ENCODE measurements around the gene GOLGA8M. TPM values are rescaled to one million over a fixed set of nuclear protein-coding genes. Genes with fewer than 3 reads are reported as not detected.
"Not testable (repeated sequence)": the region's sequence is repeated elsewhere in the genome, so short reads cannot be mapped to it uniquely, and the experiment has no call there.

Gene GOLGA8M
- total and polyA plus RNA-seq, 2 of the 8 experiments (the other 6 are each of a cell fraction or from before 2014, with no cell fraction given), result not detected

- H4K8ac ChIP-seq (ENCODE audit: extremely low read depth, insufficient read depth, low read length); H3K9me3 ChIP-seq (ENCODE audit: insufficient read depth in 2 of 2, low read depth in 1 of 2, low read length in 1 of 2); H3K56ac ChIP-seq (replicated peaks; ENCODE audit: insufficient read length, low read depth, low read length); H2BK5ac ChIP-seq (ENCODE audit: low read depth, low read length); H3K23me2 ChIP-seq (ENCODE audit: low read depth, low read length); FAIRE-seq; H4K20me1 ChIP-seq (replicated peaks in 1 of 2; ENCODE audit: control insufficient read depth in 1 of 2, insufficient read depth in 2 of 2, low read length in 2 of 2); CTCF ChIA-PET (ENCODE audit: partially characterized antibody); POLR2A ChIA-PET (ENCODE audit: partially characterized antibody); H3K27ac ChIP-seq (ENCODE audit: low read depth, low read length); H2BK12ac ChIP-seq (ENCODE audit: low read depth, low read length); H3K18ac ChIP-seq (ENCODE audit: extremely low read depth, low read length); H3K4me3 ChIP-seq (ENCODE audit: extremely low read depth in 1 of 4, insufficient read depth in 2 of 4, low read depth in 3 of 4, low read length in 4 of 4); H3K79me1 ChIP-seq (ENCODE audit: low read depth, low read length); H3K79me2 ChIP-seq (ENCODE audit: control insufficient read depth in 1 of 2, insufficient read depth in 2 of 2, low read length in 2 of 2); H2BK15ac ChIP-seq (ENCODE audit: low read length); H4K5ac ChIP-seq (ENCODE audit: insufficient read length, low read depth, low read length); H3K36me3 ChIP-seq (ENCODE audit: control insufficient read depth in 2 of 4, insufficient read depth in 4 of 4, low read length in 3 of 4); H2BK120ac ChIP-seq (replicated peaks; ENCODE audit: low read depth, low read length); H3K23ac ChIP-seq (ENCODE audit: insufficient read length); H4K91ac ChIP-seq (replicated peaks; ENCODE audit: insufficient read length, low read length); H3K4ac ChIP-seq (replicated peaks; ENCODE audit: insufficient read length, low read depth, low read length); H3K9ac ChIP-seq (replicated peaks in 1 of 4; ENCODE audit: extremely low read depth in 1 of 4, low read depth in 3 of 4, low read length in 3 of 4); H2AFZ ChIP-seq (ENCODE audit: low read length); H2BK20ac ChIP-seq (ENCODE audit: low read length); H2AK5ac ChIP-seq (ENCODE audit: low read depth, low read length); H3K27me3 ChIP-seq (replicated peaks in 1 of 4; ENCODE audit: control insufficient read depth in 3 of 4, extremely low read depth in 1 of 4, insufficient read depth in 3 of 4, low read length in 3 of 4); H3K14ac ChIP-seq (ENCODE audit: insufficient read length); H3K4me1 ChIP-seq (replicated peaks in 1 of 4; ENCODE audit: control insufficient read depth in 3 of 4, insufficient read depth in 4 of 4, low read length in 3 of 4); H3K4me2 ChIP-seq (ENCODE audit: insufficient read depth in 1 of 2, low read depth in 2 of 2, low read length in 2 of 2); DNase-seq (ENCODE audit: low read depth in 1 of 2, low spot score in 2 of 2): not testable (repeated sequence)
- WGBS, 2 experiments (ENCODE audit: extremely low coverage in 1 of 2, insufficient coverage in 1 of 2, insufficient read length in 1 of 2, insufficient replicate concordance in 2 of 2, low coverage in 1 of 2, low lambda C conversion rate in 2 of 2, missing lambda C conversion rate in 1 of 2), result 77% methylated on average over 6 of the region's 9 CpGs; no CpG with 5 or more reads in 1 of the 2 experiments
- TF ChIP-seq RAD21 (IDR thresholded peaks at IDR 0.05 in 1 of 2, conservative IDR thresholded peaks at IDR 0.05 in 1 of 2; ENCODE audit: low read depth in 2 of 2, low read length in 2 of 2) (peak in 1 of 2 experiments; percentile 7; a peak in 1 of 4 replicates), CTCF (IDR thresholded peaks at IDR 0.05; ENCODE audit: control extremely low read depth in 1 of 3, insufficient read depth in 1 of 3, low read depth in 1 of 3, low read length in 3 of 3) (peak in 1 of 3 experiments; percentile 6; a peak in 1 of 4 replicates)
Measured at GRCh38 chr15:28703927-28704326, 8.3 kb downstream of the GOLGA8M start.

All from H1 (cell line).